Activated CD4-positive, alpha-beta T cell treated with anti-CD3 and anti-CD28 coated beads for 24 hours (primary cell): ENCODE measurements around the gene NBEAL2.
A peak's percentile ranks its signal among the peaks of the same experiment; 100 is the strongest.

Experiments
- DNase-seq, 2 donors: peaks; one replicate each; pipeline ENCODE4 v3.0.0-alpha.2; 2020; ENCODE audit warnings: low read depth in 2 of 2

NBEAL2 gene

DNA sequence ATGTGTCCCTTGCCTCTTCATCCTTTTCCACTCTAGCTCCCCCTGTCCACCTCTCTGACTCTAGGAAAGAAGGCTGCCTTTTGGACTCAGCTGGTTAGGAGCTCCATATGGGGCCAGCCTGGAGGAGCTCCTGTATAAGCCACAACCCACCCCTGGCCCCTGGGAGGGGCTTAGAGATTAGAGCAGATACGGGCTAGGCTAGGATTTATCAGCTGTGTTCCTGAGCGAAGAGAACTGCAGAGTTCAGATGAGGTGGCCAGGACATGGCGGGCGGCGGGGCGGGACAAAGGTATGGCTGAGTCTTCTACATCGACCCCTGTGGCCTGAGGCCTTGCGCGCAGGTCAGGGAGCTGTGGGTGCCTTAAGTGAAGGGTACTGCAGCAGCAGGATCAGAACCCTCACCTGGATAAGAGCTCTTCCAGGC lies 7.9 kb downstream of the NBEAL2 start:
- no peak for DNase-seq

DNA sequence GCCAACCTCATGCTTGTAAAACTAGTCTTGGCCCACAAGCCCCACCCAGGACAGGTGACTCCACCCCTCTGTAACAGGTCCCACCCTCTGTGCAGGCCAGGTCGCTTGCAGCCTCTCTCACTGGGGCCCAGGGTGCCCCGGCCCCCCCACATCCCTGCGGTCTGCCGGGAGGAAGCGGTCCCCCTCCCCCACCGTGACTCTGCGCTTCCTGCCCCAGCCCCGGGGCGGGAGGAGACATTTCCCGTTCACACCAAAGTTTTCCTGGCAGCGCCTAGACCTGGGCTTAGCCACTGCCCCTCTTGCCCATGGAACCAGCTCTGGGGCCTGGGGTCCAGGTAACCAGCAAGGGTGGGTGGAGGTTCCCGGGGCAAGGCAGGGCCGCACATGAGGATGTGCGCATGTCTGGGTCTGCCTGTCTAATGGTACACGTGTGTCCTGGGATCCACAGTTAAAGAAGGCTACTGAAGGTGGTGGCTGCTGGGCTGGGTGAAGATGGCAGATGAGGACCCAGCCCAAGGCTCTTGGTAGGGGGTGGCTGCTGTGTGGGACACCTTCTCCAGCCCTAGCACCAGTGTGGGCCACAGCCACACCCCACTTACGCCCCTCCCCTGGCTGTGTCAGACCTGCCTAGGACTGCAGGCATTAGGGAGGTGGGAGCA lies 8.4 kb downstream of the NBEAL2 start:
- DNase-seq: peak; percentile 71 to 79

DNA sequence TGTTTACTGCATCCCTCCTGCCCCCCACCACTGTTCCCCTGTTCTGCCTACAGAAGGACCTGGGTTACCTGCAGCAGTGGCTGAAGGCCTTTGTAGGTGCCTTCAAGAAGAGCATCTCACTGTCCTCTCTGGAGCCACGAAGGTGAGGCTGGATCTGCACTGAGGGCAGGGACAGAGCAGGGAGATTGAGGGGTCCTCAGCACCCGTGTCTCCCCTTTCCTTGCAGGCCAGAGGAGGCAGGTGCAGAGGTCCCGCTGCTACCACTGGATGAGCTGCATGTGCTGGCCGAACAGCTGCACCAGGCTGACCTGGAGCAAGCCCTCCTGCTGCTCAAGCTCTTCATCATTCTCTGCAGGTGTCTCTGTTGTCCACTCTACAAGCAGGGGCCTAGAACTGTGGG lies 9.2 kb downstream of the NBEAL2 start:
- no peak for DNase-seq

DNA sequence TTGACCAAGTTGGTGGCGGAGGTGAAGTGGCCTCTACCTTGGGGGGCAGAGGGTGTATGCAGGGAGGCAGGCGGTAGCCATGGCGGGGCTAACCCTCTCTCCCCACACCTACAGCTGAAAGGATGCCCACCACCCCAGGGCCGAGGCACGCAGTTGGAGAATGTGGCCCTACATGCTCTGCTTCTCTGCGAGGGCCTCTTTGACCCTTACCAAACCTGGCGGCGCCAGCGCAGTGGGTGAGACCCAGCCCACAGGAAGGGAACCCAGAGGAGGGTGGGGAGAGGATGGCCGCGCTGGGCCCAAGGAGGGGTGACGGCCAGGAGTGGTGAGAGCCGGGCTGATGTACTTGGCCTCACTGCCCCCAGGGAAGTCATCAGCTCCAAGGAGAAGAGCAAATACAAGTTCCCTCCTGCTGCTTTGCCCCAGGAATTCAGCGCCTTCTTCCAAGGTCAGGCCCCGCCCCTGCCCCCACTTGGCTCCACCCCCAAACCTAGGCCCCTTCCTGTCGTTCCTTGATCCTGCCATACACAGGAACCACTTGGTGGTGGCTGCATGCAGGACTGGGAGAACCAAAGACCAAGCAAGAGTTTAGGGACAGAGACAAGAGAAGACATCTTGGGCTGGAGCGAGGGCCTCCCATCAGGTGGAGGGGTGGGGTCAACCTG lies 9.8 kb downstream of the NBEAL2 start:
- no peak for DNase-seq

DNA sequence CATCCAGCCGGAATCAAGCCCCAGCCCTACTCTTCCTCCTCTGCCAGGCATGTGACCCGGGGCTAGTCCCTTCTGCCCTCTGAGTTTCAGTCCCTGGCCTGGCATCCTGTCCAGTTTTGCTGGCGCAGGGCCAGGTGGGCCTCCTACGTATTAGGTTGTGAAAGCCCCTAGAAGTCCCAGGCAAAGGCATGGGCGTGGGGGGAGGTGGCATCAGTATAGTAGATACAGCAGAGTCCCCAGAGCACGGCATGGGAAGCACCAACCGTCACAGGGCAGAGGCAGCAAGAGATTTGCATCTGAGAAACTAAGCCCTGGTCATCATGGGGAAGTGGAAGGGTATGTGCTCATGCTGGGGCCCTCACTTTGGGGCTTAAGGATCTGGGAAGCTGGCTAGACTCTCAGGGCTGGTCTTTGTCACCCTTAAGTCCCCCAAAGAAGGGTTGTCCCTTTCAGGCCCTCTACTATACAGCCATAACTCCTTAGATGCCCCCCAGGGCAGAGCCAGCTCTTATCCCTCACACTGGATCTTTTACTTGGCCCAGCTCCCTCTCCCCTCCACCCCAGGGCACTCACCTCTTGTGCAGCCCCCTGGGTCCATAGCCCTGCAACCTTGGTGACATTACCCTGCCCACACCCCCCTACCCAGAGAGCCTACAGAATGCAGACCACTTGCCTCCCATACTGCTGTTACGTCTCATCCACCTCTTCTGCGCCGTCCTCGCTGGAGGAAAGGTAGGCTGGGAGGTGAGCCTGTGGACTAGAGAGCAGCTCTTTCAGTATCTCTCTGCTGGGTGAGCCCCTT lies 11.3 kb downstream of the NBEAL2 start:
- no peak for DNase-seq

DNA sequence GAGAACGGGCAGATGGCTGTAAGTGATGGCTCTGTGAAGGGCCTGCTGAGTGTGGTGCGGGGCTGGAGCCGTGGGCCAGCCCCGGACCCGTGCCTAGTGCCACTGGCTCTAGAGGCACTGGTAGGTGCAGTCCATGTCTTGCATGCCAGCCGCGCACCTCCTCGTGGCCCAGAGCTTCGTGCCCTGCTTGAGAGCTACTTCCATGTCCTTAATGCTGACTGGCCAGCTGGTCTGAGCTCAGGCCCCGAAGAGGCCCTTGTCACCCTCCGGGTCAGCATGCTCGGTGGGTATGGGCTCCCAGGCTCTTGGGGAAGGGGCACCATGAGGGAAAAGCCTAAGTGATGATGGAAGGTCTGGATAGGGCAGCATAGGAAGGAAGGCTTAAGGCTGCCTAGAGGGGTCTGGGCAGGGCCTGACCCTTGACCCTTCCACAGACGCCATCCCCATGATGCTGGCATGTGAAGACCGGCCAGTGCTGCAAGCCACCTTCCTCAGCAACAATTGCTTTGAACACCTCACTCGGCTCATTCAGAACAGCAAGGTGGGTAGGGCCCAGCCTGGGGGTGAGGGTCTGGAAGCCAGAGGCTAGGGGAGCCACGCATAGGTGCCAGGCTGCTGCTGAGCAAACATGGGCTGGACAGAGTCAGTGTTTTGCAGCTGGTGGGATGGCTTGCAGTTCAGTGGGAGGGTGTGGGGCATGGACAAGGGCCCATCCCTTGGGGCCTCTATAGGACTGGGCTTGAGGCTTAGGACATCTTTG lies 12.1 kb downstream of the NBEAL2 start:
- no peak for DNase-seq

DNA sequence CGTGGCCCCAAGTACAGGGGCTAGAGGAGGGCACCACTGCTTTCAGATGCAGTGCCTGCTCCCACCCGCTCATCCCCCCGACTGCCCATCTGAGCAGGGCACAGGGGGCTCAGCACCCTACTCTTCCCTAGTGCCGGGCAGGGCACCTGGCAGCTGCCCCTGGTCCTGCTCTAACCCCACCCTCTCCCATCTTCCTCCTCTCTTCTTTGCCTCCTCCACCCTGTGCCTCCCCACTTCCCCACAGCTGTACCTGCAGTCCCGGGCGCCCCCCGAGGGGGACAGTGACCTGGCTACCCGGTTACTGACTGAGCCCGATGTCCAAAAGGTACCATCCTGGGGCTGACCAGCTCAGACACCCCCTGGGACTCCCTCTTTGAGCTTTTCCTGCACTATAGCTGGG lies 12.8 kb downstream of the NBEAL2 start:
- DNase-seq: no peak

DNA sequence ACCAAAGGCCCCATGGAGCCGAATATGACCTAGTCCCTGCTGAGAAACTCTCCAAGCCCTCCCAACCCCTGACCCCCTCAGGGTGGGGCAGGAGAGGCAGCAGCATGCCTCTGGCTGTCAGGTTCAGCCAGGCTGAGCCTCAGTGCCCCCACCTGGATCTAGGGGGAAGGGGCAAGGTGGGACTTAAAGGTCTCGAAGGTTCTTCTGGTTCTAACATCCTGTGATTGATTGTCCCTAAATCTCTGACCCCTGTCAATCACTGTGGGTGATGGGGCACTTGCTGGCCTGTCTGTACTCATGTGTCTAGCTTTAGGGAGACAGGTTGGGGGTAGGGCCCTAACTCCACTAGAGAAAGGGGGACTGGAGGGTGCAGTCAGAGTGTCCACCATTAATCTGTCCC lies 13.8 kb downstream of the NBEAL2 start:
- no peak for DNase-seq

DNA sequence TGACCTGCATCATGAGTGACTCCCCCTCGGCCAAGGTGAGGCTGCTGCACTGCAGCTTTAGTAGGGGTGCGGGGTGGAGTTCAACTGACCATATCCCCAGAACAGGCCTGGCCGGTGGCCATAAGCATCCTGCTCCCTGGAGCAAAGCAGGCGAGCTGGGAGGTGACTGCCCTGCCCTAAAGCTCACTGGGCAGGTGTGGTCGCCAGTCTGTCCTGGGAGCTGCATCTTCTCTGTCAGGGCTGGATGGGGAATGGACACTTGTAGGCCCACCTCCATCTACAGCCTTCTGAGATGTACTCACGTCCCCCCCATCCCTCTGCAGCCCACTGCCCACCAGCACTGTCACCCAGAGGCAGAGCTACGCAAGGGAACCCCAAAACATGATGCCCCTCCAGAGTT lies 14.5 kb downstream of the NBEAL2 start:
- DNase-seq: no peak

DNA sequence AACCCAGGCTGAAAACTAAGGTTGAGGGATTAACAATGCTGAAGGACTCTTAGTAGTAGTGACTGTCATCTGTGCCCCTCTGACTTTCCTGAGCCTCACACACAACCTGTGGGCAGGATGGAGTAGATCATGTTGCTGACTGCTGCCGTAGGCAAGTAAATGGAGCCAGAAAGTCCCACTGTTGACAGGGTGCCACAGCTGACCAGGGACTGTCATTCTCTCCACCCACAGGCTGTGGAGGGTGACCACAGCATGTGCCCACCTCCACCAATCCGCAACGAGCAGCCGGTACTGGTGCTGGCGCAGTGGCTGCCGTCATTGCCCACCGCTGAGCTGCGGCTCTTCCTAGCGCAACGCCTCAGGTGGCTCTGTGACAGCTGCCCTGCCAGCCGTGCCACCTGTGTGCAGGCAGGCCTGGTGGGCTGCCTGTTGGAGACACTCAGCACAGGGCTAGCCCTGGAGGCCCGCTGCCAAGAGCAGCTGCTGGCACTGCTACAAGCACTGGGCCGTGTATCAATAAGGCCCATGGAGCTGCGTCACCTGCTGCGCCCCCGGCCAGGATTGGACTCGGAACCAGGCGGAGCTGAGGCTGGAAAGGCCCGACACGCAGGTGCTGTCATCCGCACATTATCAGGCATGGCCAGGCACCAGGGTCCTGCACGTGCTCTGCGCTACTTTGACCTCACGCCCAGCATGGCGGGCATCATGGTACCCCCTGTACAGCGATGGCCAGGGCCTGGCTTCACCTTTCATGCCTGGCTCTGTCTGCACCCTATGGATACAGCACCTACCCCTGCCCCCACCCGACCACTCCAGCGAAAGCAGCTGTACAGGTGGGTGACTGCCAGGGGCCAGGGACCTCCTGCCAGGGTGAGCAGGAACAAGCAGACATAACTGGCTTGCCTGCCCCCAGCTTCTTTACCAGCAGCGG lies 15.6 kb downstream of the NBEAL2 start:
- DNase-seq: no peak

DNA sequence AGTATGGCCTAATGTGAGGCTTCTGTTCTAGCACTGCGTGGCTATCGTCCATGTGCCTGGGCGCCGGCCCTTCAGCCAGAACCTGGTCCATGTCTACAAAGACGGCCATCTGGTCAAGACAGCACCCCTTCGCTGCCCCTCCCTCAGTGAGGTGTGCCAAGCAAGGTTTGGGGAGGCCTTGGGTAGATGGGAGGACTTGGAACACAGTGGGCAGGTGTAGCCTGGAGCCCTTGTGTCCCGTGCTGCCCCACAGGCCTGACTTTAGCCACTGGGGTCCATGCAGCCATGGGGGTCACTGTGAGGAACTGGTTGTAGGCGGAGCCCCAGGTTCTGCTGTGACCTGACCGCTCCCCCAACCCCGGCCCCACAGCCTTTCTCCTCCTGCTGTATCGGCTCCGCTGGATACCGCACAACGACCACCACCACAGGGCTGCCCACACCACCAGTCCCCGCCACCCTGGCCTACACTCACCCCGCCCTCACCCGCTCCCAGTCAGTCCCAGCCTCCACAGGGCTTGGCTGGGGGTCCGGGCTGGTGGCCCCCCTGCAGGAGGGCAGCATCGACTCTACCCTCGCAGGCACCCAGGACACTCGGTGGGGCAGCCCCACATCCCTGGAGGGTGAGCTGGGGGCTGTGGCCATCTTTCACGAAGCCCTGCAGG lies 16.6 kb downstream of the NBEAL2 start:
- no peak for DNase-seq

DNA sequence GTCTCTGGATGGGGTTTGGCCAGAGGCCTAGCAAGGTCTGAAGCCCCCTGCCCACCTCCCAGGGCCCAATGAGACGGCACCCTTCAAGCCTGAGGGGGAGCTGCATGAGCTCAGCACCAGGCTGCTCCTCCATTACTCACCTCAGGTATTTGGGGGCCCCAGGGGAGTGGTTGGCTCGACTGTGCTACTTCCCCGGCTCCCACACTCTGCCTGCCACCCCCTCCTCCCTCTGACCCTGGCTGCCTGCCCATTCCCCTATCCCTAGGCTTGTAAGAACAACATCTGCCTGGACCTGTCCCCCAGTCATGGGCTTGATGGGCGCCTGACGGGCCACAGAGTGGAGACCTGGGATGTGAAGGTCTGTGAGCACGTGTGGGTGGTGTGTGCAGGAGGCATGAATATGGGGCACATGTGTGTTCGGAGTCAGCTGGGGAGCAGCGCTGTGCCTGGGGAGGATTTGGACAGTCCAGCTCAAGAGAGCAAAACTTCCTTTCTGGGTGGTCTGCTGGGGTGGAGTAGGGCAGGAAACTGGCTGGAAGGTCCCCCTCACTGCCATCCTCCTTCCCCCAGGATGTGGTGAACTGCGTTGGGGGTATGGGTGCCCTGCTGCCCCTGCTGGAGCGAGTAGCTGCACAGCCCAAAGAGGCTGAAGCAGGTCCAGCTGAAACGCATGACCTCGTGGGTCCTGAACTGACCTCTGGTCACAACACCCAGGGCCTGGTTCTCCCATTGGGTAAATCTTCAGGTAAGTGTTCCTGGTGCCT lies 17.4 kb downstream of the NBEAL2 start:
- DNase-seq: no peak

DNA sequence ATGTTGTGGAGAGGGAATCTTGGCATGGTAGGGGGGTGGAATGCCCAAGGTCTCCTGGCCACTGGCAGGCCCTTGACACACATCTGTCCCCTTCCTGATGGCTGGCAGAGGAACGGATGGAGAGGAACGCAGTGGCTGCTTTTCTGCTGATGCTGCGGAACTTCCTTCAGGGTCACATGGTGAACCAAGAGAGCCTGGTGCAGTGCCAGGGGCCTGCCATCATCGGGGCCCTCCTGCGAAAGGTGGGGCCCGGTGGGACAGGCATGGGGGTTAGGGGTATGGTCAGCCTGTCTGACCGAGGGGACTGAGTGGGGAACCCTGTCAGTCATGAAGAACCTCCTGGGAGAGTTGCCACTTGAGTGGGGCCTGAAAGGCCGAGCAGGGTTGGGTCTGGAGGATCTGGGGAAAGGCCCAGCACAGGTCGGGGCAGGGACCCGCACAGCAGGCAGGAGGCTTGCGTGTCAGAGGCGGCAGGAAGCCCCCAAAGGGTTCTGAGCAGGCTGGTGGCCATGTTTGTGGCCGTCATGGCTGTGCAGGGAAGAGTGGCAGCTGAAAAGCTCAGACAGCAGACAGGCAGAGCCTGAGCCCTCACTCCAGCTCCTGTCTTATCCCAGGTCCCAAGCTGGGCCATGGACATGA lies 18.1 kb downstream of the NBEAL2 start:
- DNase-seq: no peak

DNA sequence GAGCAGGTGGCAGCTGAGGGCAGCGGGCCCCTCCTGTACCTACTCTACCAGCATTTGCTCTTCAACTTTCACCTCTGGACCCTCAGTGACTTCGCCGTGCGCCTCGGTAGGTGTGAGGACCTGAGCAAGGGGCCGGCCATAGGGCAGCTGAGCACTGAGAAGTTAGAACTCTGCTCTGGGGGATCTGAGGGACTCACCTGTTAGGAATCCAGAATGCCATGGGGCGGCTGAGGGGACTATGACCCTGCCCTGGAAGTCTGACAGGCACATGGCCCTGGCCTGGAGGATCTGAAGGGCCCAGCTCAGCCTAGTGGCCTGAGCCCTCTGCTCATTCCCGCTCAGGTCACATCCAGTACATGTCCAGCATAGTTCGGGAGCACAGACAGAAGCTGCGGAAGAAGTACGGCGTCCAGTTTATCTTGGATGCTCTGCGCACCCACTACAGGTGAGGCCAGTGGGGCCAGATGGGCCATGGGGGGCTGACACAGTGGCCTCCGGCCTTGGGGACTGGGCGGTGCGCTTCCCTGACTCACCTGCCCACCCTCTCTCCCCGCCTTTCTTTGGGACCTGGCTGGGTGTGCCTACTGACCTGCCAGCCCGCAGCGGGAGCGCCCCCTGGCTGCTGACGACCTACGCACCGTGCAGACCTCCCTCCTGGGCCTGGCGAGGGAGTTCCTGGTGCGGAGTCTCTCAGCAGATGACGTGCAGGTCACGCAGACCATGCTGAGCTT lies 18.8 kb downstream of the NBEAL2 start:
- peak; percentile 58 to 61 for DNase-seq

DNA sequence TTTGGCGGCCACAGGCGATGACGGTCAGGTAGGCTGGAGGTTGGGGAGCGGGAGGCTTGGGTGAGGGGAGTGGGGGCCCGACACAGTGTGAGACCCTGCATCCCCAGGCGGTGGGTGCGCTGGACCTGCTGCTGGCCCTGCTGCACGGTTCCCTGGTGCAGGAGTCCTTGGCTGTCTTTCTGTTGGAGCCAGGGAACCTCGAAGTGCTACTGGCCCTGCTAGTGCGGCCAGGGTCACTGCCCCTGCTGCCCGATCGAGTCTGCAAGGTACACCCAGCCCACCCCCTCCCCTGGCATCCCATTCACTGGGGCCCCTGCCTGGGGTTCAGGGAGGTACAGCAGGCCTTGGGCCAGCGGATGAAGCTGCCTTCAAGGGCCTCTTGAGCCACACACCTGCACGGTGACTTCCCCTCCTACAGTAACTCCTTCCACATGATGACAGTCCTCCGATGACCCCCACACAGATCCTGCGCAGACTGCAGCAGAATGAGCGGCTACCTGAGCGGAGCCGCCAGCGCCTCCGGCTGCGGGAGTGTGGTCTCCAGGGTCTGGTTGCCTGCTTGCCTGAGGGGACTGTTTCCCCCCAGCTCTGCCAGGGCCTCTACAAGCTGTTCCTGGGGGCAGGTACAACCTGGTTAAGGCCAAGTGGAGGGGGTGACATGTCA lies 19.5 kb downstream of the NBEAL2 start:
- DNase-seq: no peak

DNA sequence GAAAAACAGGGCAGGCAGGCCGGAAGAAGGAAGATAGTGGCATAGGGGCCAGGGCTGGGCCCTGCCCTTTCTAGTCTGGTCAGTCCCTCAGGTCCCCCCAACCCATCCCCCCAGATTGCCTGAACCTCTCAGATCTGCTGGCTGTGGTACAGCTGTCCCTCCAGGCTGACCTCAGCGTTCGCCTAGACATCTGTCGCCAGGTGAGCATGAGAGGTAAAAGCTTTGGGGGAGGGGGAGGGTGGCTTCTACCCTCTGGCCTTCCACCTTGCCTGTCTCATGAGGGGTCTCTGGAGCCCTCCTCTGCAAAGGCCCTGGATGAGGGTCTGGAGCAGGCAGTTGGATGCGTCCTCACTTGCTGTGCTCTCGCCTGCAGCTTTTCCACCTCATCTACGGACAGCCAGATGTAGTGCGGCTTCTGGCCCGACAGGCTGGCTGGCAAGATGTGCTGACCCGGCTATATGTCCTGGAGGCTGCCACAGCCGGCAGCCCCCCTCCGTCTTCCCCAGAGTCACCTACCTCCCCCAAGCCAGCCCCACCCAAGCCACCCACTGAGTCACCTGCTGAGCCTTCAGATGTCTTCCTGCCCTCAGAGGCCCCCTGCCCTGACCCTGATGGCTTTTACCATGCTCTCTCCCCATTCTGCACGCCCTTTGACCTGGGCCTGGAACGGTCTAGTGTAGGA lies 20.2 kb downstream of the NBEAL2 start:
- DNase-seq: no peak

DNA sequence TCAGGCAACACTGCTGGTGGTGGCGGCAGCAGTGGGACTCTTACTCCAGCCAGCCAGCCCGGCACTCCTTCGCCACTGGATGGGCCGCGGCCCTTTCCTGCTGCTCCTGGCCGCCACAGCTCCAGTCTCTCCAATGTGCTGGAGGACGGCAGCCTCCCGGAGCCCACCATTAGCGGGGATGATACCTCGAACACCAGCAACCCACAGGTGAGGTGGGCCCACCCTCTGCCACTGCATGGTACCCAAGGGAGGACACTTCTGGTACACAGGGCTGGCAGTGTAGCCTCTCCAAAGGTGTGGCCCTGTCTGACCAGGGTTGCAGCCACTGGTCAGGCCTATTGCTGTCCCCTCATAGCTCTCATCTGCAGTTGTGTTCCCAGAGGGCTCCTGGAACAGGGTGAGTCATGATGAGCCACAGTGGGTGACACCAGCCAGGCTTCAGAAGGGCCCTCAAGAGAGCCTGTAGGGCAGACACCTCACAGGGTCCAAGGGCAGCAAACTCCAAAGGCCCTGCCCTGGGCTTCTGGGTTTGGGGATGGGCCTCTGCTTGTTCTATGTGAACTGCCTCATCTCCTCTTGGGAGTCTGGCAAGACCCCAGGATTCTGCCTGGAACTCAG lies 20.8 kb downstream of the NBEAL2 start:
- no peak for DNase-seq
